GM18861 (cell line): Measurements from ENCODE around the gene PRR5.

Experiments used
- ATAC-seq: cut with Tn5 transposase; IDR thresholded peaks from one replicate; pipeline ENCODE4 v1.9.1; 2021; ENCODE audit not compliant: unreplicated experiment

The PRR5 gene

DNA sequence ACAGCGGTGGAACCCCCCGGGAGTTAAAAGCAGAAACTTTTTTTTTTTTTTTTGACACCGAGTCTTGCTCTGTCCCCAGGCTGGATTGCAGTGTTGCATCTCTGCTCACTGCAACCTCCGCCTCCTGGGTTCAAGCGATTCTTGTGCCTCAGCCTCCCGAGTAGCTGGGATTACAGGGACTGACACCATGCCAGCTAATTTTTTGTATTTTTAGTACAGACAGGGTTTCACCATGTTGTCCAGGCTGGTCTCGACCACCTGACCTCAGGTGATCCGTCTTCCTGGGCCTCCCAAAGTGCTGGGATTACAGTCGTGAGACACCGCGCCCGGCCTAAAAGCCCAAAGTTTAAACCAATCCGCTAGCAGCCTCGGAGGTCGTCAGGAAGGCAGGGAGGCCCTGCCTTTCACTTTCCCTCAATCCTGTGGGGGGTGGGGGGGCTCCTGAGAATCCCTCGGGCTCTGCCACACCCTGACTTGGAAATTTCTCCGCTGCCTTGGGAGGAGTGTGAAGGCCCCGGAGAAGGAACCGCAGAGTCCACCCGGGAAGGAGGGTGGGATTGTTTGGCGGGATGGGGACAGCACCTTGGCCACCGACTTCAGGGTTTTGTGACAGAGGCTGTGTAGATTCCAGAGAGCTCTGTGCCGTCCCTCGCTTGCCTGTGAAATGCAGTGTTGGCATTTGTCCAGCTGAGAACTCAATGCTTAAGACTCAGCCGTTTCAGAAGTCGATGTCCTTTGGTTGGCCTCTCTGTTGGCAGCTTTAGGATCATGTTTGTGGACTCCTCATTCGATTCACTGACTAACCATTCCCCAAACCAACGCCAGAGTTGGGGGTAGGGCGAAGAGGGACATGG lies 51.4 kb downstream of the PRR5 start:
- no peak for ATAC-seq

DNA sequence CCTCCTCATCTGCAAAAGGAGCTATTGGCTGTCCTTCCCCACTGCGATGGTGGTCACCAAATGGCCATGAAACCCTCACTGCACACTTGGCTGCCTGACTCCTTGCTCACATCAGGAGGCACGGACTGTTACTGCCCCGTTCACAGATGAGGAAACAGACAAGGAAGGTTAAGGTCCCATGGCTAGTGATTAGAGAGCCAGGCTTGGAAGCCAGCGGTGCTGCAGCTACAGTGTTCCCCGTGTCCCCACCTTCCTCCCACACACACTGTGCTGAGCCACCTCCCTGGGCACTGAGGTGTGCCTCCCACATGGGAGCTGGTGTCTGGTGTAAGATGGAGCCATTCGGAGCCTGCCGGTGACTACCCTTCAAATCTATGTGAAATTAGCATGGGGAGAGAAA lies 53.0 kb downstream of the PRR5 start:
- no peak for ATAC-seq

DNA sequence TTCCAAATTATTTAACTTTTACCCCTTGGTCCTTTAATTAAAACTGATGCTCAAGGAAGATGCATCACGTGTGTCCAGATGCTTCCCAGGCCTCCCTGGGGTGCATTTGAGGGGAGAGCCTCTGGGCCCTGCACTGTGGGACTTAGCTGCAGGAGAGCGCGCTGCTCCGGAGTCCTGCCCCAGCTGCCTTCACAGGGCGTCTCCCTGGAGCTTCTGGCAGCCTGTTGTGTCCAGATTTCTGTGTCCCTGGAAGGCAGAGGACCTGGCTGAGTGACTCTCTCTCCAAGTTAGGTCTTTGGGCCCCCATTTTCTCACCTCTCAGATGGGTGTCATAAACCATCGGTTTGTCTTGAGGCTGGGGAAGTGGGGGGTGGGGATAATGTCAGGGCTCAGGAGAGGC lies 53.4 kb downstream of the PRR5 start:
- ATAC-seq: no peak

DNA sequence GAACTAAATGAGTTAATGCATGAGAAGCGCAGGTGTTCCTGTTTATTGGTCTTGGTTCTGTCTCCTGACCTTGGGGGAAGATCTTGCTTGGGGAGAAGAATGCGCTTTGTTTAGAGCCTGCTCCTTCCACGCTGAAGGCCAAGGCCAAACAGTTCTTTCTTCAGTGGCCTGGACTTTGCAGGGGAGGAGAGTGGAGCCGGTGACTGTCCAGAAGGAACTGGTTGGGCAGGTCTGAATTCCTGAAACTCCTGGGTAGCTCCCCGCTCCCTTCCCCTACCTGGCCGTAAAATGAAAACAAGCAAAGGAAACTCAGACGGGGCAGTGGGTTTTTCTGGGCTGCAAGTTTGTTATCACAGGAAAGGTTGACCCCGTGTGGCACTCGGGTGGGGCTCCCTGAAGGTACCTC lies 54.0 kb downstream of the PRR5 start:
- no peak for ATAC-seq

DNA sequence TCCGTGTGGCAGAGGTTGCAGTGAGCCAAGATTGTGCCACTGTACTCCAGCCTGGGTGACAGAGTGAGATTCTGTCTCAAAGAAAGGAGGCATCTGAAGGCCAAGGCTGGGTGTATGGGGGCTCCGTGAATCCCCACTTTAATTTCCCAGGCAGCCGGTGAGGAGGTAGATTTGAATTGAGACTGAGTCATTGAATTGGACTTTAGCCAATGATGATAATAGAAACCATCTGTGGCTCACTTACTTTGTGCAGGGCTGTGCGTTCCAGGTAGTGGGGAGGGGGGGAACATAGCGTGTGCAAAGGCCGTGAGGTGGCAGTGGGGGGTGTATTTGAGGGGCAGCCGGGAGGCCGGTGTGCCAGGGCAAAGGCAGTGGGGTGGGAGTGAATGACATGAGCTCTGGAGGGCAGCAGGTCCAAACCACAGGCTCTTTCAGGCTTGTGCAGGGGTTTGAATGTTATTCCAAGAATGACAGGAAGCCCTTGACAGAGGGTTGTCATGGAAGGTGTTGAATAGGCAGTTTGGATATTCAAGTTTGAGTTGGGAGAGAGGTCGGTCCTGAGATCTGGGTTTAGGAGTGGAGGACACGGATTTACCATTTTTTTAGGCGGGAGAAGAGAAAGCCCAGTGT lies 56.5 kb downstream of the PRR5 start:
- ATAC-seq: no peak

DNA sequence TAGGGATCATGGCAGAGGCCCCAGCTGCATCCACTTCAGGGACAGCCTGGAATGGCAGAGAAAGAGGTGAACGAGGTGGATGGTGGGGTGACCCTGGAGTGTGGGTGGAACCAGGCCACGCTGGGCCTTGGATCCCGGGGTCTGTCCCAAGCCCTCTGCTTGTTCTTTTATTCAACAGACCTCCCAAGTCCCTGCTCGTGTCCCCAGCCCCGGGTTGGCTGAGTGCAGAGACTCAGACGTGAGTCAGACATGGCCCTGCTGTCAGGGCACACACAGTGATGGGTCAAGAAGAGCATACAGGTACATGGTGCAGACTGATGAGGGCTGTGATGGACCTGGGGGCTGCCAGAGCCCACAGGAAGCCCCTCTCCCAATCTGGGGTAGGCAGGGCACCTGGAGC lies 57.0 kb downstream of the PRR5 start:
- ATAC-seq: no peak

DNA sequence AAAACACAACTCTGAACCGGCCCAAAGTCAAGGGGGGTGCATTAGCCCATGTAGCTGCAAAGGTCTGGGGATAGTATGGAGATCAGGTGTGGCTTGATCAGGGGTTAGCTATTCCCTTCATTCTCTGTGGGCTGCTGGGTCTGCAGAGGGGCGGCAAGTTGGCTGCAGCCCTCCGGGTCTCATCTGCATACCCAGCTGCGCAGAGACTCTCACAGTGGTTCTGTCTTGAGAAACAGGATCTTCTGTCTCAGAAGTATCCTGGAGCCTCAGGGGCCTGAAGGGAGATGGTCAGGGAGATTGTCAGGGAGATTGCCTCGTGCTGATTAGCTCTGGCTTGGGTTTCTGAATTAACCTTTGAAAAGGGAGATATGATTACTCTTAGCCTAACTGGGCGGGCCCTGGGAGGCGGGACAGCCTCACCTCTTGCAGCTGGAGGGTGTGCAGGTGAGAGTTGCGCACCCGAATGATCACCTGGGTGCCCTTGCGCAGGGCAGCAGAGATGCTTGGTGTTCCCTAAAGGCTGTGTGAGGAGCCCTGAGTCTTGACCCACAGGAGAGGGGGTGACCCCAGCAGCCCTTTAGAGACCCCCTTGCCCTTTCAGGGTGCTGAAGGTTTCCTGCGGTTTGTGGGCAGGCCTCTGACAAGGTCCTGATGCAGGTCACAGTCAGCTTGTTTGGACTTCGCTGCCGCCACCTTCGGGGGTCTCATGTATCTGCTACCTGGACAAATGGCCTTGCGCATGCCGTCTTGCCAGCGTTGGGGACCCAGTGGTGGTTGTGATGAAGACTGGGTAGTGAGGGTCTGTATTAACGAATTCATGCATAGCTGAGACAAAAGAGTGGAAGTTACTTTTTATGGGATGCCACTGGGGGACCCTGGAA lies 57.7 kb downstream of the PRR5 start:
- ATAC-seq: no peak

DNA sequence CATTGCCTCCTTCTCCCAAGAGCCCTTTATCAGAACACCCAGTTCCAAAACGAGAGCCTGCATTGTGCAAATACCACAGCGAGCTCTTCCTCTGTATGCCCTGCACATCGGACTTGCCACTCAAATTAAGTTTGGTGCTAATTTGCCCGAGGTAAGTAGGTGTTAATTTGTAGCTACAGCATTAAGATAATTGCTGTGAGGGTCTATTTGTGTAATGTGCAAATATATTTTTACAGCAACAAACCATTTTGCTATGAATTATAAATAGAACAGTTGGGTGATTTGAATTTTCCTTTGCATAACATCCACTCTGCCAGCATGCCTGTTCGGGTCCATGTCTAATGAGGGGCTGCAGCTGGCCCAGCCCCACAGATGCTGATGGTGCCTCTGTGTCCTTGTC lies 58.5 kb downstream of the PRR5 start:
- ATAC-seq: no peak

DNA sequence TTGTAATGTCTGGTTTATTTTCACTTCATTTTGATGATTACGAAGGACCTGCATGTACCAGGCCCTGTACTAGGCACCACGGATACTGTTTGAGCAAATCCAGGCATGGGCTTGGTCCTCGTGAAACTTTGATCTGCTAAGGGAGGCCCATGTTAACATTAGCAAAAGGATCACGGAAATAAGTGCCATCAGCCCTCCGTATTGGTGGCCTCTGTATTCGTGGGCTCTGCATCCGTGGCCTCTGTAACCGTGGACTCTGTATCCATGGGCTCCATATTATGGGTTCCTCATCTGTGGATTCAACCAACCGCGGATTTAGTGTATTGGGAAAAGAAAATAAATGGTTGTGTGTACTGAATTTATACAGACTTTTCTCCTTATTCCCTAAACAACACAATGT lies 59.0 kb downstream of the PRR5 start:
- no peak for ATAC-seq

DNA sequence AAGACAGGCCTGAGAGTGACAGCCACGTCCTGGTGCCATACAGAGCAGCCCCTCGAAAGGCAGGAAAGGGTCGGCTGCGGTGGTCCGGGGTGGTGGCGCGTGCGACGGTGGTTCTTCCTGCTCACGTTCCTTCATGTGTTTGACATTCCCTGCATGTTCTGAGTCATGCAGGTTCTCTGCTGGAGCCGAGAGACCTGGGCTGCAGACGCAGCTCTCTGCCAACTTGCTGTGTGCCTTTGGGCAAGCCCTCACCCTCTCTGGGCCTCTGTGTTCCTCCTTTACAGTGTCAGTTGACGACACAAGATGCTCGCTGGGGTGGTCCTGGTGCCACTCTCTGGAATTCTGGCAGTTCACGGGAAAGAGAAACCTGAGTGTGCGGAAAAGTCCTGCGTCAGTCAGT lies 62.4 kb downstream of the PRR5 start:
- ATAC-seq: no peak

DNA sequence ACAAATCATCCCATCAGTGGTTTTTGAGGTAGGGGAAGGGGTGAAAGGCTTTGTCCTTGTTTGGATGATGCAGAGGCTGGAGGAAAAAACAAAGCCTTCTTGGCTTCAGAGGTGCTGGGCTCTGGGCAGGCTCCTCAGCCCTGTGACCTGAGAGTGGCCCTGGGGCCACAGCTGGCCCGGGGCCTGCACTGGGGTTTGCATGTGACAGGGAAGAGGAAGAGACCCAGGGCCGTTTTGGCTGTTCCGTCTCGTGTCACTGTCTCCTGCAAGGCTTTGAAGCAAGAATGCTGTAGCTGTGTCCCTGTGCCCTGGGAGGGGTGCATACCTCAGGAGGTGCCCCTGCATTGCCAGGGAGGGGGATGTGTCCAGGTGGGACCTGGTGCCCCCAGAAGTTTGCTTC lies 63.0 kb downstream of the PRR5 start:
- no peak for ATAC-seq

DNA sequence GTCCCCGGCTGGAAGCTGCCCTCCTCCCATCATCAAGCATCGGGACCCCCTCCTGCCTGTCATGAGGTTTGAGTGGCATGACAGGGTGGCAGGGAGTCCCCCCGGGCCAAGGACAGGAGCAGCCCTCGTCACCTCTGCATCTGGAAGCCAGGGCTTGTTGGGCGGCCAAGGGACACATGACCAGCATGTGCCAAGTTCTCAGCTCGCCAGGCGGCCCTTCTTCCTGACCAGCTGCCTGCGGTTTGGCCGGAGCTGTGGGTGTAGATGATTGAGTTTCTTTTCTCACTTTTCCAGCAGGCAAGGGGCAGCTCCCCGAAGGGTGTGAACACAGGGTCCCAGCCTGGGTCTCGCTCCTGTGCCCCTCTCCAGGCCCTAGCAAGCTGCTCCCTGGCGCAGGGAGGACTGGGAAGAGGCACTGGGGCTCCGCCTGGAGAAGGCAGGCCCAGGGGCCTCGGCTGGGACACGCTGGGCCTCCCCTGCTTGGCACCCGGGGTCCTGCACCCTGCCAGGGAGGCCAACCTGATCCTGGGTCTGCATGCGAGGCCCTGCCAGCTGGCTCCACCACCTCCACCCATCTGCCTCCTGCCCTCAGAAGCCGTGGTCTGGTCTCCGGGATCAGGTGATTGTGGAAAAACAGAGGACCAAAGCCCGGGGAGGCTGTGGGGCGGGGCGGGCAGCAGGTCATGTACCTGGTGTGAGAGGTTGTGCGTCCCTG lies 63.7 kb downstream of the PRR5 start:
- no peak for ATAC-seq

DNA sequence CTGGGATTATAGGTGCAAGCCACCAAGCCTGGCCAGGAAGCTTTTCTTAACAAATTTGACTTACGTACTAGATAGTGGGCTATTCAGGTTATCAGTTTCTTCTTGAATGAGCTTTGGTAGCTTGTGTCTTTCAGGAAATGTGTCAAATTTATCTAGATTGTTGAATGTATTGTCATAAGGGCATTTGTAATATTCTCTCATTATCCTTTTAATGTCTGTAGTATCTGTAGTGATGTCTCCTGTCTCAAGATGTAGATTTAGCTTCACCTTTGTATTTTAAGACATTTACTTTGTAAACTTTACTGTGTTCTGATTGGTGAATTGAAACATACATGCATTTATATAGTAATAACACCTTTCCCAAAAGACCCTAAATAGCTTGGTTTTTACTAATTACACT lies 71.1 kb downstream of the PRR5 start:
- ATAC-seq: no peak

DNA sequence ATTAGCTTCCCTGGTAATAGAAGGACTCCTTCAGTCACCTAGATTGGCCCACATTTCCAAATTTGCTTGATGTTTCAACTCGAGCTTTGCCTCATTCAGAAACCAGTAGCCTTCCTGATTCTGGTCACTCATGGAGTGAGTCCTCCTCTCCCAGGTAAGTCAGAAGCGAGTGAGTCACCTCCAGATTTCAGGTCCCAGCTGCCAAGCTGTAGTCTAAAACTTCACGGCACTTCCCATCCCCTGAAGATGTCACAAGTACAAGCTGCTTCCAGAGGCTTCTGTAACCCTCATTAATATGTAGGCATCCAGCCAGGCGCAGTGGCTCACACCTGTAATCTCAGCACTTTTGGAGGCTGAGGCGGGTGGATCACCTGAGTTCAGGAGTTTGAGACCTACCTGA lies 73.9 kb downstream of the PRR5 start:
- no peak for ATAC-seq

DNA sequence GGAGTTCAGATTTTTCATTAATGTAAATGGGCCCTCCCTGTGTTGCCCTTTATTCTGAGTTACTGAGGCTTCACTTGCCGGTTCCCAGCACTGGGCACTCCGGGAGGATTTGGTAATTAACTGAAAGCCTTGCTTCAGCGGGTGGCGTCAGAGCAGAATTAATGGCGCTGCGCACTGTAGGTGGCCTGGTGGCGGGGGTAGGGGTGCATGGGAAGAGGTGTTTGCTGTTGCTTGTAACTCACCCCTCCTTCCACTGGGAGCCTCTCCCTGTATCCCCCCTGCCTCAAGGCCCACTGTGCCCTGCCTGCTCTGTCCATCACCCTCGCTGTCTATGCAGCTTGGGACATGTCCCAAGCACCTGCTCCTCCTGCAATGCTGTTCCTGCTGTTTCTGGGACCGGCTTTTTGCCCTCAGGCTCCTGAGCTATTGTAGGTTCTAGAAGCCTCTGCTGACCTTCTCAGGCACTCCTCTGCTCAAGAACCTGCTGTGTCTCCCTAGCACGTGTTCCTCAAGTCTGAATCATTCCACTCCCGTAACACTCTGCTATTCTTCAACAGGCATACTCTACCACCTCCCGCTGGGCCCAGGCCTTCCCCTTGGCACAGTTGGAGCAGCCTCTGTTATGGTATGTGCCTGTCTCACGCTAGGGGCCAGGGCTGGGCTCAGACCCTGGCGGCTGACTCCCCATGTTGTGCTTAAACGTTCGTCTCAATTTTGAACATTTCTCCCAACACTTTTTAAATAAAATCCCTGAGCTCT lies 74.8 kb downstream of the PRR5 start:
- ATAC-seq: no peak

DNA sequence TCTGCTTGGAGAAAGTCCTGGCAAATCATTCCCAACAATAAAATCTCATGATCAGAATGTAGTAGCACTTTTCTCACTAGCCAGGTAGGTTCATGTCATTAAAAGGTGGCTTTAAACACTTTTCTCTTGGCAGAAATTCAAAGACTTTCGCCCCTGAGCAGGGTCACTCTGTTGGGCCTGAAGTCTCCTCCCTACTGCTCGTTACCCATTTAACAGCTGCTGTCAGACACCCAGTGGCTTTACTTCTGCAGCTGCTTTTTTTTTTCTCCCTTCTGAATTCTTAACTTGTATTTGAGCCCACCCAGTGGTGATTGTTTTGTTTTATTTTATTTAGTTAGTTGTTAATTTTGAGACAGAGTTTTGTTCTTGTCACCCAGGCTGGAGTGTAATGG lies 75.4 kb downstream of the PRR5 start:
- no peak for ATAC-seq

DNA sequence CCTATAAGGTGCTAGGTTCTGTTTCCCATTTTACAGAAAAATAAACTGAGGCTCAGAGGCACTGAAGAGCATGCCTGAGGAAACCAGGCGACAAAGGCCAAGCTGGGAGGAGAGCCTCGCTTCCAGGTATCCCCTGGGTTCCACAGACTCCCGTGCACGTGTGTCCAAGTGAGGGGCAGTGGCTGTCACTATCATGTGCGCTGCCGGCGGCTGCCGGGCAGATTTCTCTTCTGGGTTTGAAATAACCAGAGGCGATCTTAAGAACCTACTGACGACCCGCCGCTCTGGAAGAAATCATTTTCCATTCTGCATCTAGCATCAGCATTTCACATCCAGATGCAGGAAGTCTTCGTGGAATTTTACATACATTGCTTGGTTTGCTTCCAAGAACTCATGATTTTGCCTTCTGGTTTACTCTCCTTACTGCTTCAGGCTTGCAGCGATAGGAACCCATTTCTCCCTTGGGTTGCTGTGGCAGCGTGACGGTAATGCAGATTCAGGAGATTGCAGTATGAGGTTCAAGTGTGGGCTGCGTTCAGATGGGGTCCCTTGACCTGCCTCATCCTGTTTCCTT lies 79.0 kb downstream of the PRR5 start:
- no peak for ATAC-seq

DNA sequence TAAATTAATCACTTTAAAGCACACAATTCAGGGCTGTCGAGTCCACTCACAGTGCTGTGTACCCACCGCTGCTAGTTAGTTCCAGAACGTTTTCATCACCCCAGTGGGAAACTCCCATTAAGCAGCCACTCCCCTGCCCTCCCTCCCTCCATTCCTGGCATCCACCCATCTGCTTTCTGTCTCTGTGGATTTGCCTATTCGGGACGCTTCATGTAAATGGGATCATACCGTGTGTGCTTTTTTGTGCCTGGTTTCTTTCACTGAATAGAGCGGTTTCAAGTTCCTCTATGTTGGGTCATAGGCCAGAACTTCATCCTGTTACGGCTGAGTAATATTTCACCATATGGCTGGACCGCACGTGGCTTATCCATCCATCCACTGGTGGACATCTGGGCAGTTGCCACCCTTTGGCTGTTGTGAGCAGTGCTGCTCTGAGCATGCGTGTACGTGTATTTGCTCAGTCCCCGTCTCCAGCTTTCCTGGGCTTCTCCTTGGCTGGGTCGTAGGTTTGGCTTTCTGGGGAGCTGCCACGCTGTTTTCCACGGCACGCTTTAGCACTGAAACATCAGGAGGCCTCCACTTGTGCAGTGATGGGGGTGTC lies 80.5 kb downstream of the PRR5 start:
- no peak for ATAC-seq

DNA sequence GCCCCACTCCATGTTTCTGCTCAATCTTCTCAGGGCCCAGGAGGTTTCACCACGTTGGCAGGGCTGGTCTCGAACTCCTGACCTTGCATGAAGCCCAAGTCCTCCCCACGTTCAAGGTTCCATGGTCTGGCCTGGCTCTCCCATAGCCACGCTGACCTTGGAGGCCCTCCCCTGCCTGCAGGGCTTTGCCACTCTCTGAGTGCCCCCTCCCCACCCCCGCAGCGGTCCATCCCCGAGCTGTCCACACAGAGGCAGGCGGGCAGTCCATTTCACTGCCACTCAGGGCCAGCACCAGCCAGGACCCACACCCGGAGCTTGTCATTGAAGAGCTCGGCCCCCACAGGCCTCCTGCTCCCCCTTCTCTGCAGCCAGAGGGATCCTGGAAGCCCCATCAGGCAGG lies 81.1 kb downstream of the PRR5 start:
- ATAC-seq: no peak

DNA sequence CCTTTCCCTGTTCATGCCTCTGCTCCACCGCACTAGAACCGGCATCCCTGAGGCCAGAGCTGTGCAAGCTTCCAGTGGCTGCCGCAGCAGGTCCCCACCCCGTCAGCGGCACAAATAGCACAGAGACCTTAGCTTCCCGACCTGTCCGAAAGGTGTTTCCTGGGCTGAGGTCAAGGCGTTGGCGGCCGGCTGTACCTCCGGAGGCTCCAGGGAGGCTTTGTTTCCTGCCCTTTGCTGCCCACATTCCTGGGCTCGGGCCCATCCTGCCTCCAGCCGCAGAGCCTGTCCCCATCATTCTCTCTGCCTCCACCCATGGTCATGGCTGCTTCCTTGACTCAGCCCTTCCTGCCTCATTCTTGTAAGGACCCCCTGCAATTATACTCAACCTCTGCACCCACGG lies 81.6 kb downstream of the PRR5 start:
- ATAC-seq: no peak
